Tibial nerve (tissue), 4 donors: ENCODE data around the gene RYR1.

Experiments
- CTCF ChIP-seq, 5 experiments: fragments of 200-600 bp in 3 of 5; fragments of 450-650 bp in 2 of 5; sonication (generic) in 3 of 5; IDR thresholded peaks; one replicate each; pipeline ENCODE4 v1.5.1; 2016 to 2019; ENCODE audit warnings: antibody characterized with exemption in 5 of 5, mild to moderate bottlenecking in 3 of 5, moderate library complexity in 2 of 5
- EP300 ChIP-seq, 2 donors: sonication (generic); formaldehyde crosslinking; IDR thresholded peaks; one replicate each; pipeline ENCODE4 v1.6.1; 2017; ENCODE audit warnings: antibody characterized with exemption in 2 of 2, mild to moderate bottlenecking in 1 of 2

GRCh38 chr19:38402967-38403674 is 30.4 kb upstream of the RYR1 start, which contains the start of gene FAM98C:
- TF ChIP-seq CTCF (IDR thresholded peaks at IDR 0.05) (peak; percentile 95 to 100 (median 99)), EP300 (IDR thresholded peaks at IDR 0.05) (peak; percentile 59 to 62)
